Thoracic aorta (tissue), 2 donors: ENCODE measurements around the gene EGR2. TPM values are rescaled to one million over a fixed set of nuclear protein-coding genes. Genes with fewer than 3 reads are reported as not detected.

Experiments used
- ATAC-seq: fragments of 150-250 bp; one replicate; pipeline ENCODE4 v1.8.0; 2017; ENCODE audit warnings: low read depth; ENCODE audit not compliant: insufficient number of reproducible peaks, low FRiP score
- DNase-seq: peaks from one replicate; pipeline ENCODE4 v3.0.0-alpha.2; 2020; ENCODE audit warnings: low spot score
- H3K27ac ChIP-seq, 2 donors: fragments of 200-600 bp; sonication (generic); 1 replicate in 1 of 2; 2 replicates in 1 of 2; pipeline ENCODE4 v1.5.1; 2016; ENCODE audit warnings: mild to moderate bottlenecking in 2 of 2, moderate library complexity in 2 of 2
- H3K27me3 ChIP-seq: fragments of 200-600 bp; sonication (generic); replicated peaks from 2 replicates; pipeline ENCODE4 v1.6.0; 2016; ENCODE audit warnings: mild to moderate bottlenecking; ENCODE audit not compliant: insufficient read depth
- H3K36me3 ChIP-seq: fragments of 200-600 bp; sonication (generic); one replicate; pipeline ENCODE4 v1.5.1; 2016
- H3K4me1 ChIP-seq, 2 donors: fragments of 200-600 bp; sonication (generic); 1 replicate in 1 of 2; 2 replicates in 1 of 2; pipeline versions ENCODE4 v1.5.1 to v1.6.0; 2016; ENCODE audit warnings: low read depth in 2 of 2, mild to moderate bottlenecking in 1 of 2; ENCODE audit not compliant: control insufficient read depth in 1 of 2
- H3K4me3 ChIP-seq: fragments of 200-600 bp; sonication (generic); 2 replicates; pipeline ENCODE4 v1.5.1; 2016; ENCODE audit warnings: mild to moderate bottlenecking
- H3K9me3 ChIP-seq: fragments of 200-600 bp; sonication (generic); 2 replicates; pipeline ENCODE4 v1.5.1; 2016
- CTCF ChIP-seq: fragments of 200-600 bp; sonication (generic); IDR thresholded peaks from one replicate; pipeline ENCODE4 v1.5.1; 2019; ENCODE audit warnings: antibody characterized with exemption
- total RNA-seq, 2 donors: library from RNA; depleted of rRNA; stranded (reverse); fragments of >200 nt; gene quantifications; one replicate each; pipeline versions ENCODE4 v1.1.0 to v1.2.3, GENCODE V29; 2016

The EGR2 gene
- total RNA-seq, 2 donors from 2014 or later, result 0.95 to 3.3 TPM

- ATAC-seq (no peak), DNase-seq (no peak)
- H3K36me3 ChIP-seq, result no peaks in the 10 kb centered on the region
- H3K4me1 ChIP-seq, result no peaks in the 10 kb centered on the region
- no peak overlapping the region for H3K4me3 ChIP-seq
- H3K9me3 ChIP-seq, result peaks cover 10% of the 10 kb centered on the region
- no peak overlapping the region for H3K27ac ChIP-seq
- no peaks in the 10 kb centered on the region for H3K27me3 ChIP-seq
- TF ChIP-seq CTCF, result no peak
Observed at GRCh38 chr10:62847433-62847832, 31.3 kb upstream of the EGR2 start.

GRCh38 chr10:62844280-62845011 is 28.3 kb upstream of the EGR2 start:
- ATAC-seq (no peak), DNase-seq (no peak)
- H3K27ac ChIP-seq, result no peak overlapping the region
- H3K4me1 ChIP-seq, result no peaks in the 10 kb centered on the region
- H3K4me3 ChIP-seq, result no peak overlapping the region
- no peaks in the 10 kb centered on the region for H3K36me3 ChIP-seq
- no peak for TF ChIP-seq CTCF
- no peaks in the 10 kb centered on the region for H3K27me3 ChIP-seq
- peaks cover 10% of the 10 kb centered on the region for H3K9me3 ChIP-seq

- TF ChIP-seq CTCF, result no peak
- Histone ChIP-seq H3K36me3 (no peaks in the 10 kb centered on the region), H3K4me3 (no peak overlapping the region), H3K27me3 (no peaks in the 10 kb centered on the region), H3K27ac (no peak overlapping the region), H3K9me3 (peaks cover 10% of the 10 kb centered on the region), H3K4me1 (no peaks in the 10 kb centered on the region)
- ATAC-seq (no peak), DNase-seq (no peak)
Observed at GRCh38 chr10:62843600-62843999, 27.4 kb upstream of the EGR2 start.

GRCh38 chr10:62842983-62843382 is 26.8 kb upstream of the EGR2 start:
- H3K9me3 ChIP-seq, result peaks cover 10% of the 10 kb centered on the region
- DNase-seq (no peak), ATAC-seq (no peak)
- no peak overlapping the region for H3K27ac ChIP-seq
- no peaks in the 10 kb centered on the region for H3K36me3 ChIP-seq
- no peak for TF ChIP-seq CTCF
- H3K4me3 ChIP-seq, result no peak overlapping the region
- no peaks in the 10 kb centered on the region for H3K27me3 ChIP-seq
- H3K4me1 ChIP-seq, result no peaks in the 10 kb centered on the region

GRCh38 chr10:62839590-62839989 is 23.4 kb upstream of the EGR2 start:
- no peak for ATAC-seq
- Histone ChIP-seq H3K4me1 (no peaks in the 10 kb centered on the region), H3K36me3 (no peaks in the 10 kb centered on the region), H3K9me3 (no peaks in the 10 kb centered on the region), H3K4me3 (no peak overlapping the region), H3K27ac (no peak overlapping the region), H3K27me3 (no peaks in the 10 kb centered on the region)
- DNase-seq, result no peak
- no peak for TF ChIP-seq CTCF
